SJCRH30 (cell line): ENCODE data around the gene INF2. TPM values are rescaled to one million over a fixed set of nuclear protein-coding genes. Genes with fewer than 3 reads are reported as not detected.
"Not testable (repeated sequence)": the region's sequence is repeated elsewhere in the genome, so short reads cannot be mapped to it uniquely, and the experiment has no call there.

Experiments
- DNase-seq, 2 experiments: peaks; one replicate each; pipeline ENCODE4 v3.0.0-alpha.2; 2015 to 2020
- H3K27ac ChIP-seq: fragments of 250-450 bp; sonication (Bioruptor Pico); 2 replicates; pipeline ENCODE4 v1.5.1; 2020; ENCODE audit warnings: mild to moderate bottlenecking, moderate library complexity
- H3K27me3 ChIP-seq: fragments of 250-450 bp; sonication (Bioruptor Pico); 2 replicates; pipeline ENCODE4 v1.5.1; 2020; ENCODE audit warnings: mild to moderate bottlenecking, moderate library complexity
- H3K36me3 ChIP-seq: fragments of 250-450 bp; sonication (Bioruptor Pico); 2 replicates; pipeline ENCODE4 v1.5.1; 2020; ENCODE audit warnings: mild to moderate bottlenecking, moderate library complexity
- H3K4me1 ChIP-seq: fragments of 250-450 bp; sonication (Bioruptor Pico); 2 replicates; pipeline ENCODE4 v1.5.1; 2020; ENCODE audit warnings: mild to moderate bottlenecking, moderate library complexity
- H3K4me3 ChIP-seq: fragments of 250-450 bp; sonication (Bioruptor Pico); 2 replicates; pipeline ENCODE4 v1.5.1; 2020; ENCODE audit warnings: mild to moderate bottlenecking, moderate library complexity
- H3K9me3 ChIP-seq: fragments of 250-450 bp; sonication (Bioruptor Pico); replicated peaks from 2 replicates; pipeline ENCODE4 v1.5.1; 2020; ENCODE audit warnings: mild to moderate bottlenecking, moderate library complexity
- total RNA-seq: library from RNA; depleted of rRNA; stranded (reverse); fragments of >200 nt; shearing (Covaris generic); gene quantifications from 2 replicates; pipeline ENCODE4 v1.2.3, GENCODE V29; 2014

INF2 gene
- total RNA-seq, 1 experiment from 2014 or later = 38.3 TPM

DNA sequence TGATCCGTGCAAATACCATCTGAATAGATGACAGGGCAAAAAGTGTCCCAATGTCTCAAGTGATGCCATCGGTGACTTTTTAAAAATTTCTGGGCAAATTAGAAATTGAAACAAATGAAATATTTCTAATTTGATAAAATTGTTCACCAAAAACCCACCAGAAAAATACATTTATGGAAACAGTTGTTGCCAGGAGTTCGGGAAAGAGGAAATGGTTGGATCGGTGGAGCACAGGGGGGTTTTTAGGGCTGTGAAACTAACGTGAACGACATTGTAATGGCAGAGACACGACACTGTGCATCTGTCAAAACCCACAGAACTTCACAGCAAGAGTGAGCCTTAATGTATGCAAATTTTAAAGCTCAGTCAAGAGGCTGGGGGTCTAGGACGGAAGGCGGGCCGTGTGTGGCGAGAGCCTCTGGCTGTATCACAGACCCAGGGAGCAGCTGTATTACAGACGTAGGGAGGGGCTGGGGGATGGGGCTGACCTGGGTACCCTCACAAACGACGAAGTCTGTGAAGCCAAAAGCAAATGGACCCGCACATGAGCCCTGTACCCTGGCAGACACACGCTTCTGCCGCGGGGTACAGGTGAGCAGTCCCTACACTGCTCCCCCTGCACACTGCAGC is 27.8 kb upstream of the INF2 start:
- DNase-seq, H3K36me3 ChIP-seq, H3K27me3 ChIP-seq, H3K4me3 ChIP-seq, H3K9me3 ChIP-seq, H3K27ac ChIP-seq: not testable (repeated sequence)
- peaks cover 30% of the 10 kb centered on the region for H3K4me1 ChIP-seq

DNA sequence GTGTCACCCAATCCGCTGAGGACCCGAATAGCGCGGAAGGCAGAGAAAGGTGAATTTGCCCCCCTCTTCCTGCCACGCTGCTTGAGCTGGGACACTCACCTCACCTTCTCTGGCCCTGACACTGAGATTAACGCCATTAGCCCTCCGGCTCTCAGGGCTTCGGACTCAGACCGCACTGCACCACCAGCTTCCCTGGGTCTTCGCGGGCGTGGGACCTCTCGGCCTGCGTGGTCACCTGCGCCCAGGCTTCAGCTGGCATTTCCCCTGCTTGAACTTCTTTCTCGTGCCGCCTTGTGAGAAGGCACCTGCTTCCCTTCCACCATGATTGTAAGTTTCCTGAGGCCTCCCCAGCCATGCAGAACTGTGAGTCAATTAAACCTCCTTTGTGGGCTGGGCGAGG is 26.9 kb upstream of the INF2 start:
- not testable (repeated sequence) for DNase-seq, H3K4me3 ChIP-seq, H3K9me3 ChIP-seq, H3K27me3 ChIP-seq, H3K27ac ChIP-seq, H3K36me3 ChIP-seq
- H3K4me1 ChIP-seq = peaks cover 30% of the 10 kb centered on the region

DNA sequence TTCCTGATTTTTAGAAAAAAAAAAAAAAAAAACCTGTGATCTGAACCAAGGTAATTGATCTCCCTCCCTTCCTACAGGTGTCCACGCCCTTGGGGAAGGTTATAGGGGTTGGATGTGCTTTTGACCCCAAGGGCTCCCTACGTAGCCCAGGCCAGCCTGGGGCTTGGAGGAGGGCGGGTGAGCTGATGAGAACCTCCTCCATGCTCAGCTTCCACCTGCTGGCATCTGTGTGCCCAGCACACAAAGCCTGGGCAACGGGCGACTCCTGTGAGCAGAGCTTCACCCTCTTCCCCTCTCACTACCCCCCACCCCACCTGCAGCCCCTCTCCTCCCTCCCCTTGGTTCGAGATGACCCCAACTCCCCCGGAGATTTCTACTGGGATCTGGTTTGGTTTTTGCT is 25.3 kb upstream of the INF2 start:
- Histone ChIP-seq H3K27me3 (no peaks in the 10 kb centered on the region), H3K27ac (no peak overlapping the region), H3K36me3 (no peaks in the 10 kb centered on the region), H3K4me3 (no peak overlapping the region), H3K9me3 (peaks cover 8% of the 10 kb centered on the region; the same call in 1 of the 2 replicates), H3K4me1 (peaks cover 30% of the 10 kb centered on the region)
- DNase-seq = no peak

DNA sequence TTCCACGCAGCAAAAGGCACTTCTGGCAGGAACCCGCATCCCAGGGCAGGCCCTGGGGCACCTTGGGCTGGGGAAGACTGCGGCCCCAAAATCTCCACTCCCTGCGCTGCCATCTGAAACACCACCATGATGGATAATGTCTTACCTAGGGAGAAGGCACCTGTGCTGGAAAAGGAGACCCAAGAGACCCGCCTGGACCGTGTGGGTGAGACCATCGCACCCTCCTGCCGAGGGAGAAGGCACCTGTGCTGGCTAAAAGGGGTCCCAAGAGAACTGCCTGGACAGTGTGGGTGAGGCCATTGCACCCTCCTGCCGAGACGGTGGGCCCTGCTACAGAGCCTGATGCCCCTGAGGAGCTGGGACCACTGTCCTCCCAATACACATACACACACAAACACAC is 24.8 kb upstream of the INF2 start:
- Histone ChIP-seq H3K4me3 (no peak overlapping the region), H3K27ac (no peak overlapping the region), H3K27me3 (no peaks in the 10 kb centered on the region), H3K4me1 (peaks cover 27% of the 10 kb centered on the region), H3K9me3 (peaks cover 8% of the 10 kb centered on the region; the same call in 1 of the 2 replicates), H3K36me3 (no peaks in the 10 kb centered on the region)
- DNase-seq = no peak

DNA sequence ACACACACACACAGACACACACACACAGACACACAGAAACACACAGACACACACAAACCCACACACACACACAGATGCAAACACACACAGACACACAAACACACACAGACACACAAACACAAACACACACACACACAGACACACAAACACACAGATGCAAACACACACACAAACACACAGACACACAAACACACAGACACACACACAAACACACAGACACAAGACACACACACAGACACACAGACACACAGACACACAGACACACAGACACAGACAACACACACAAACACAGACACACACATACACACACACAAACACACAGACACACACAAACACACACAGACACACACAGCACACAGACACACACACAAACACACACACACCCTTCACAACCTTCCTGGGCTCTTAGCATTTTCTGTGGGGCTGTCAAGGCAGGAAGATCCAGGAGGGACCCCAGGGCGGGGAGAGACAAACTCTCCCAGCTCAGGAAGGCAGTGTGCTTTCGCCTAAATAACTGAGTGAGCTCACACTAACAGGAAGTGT is 24.2 kb upstream of the INF2 start:
- H3K9me3 ChIP-seq = peaks cover 8% of the 10 kb centered on the region; the same call in 1 of the 2 replicates
- no peaks in the 10 kb centered on the region for H3K36me3 ChIP-seq
- H3K27ac ChIP-seq = peak overlapping the region; percentile 59
- no peak overlapping the region; the same call in 1 of the 2 replicates for H3K4me3 ChIP-seq
- no peaks in the 10 kb centered on the region for H3K27me3 ChIP-seq
- DNase-seq = no peak
- peaks cover 21% of the 10 kb centered on the region for H3K4me1 ChIP-seq

DNA sequence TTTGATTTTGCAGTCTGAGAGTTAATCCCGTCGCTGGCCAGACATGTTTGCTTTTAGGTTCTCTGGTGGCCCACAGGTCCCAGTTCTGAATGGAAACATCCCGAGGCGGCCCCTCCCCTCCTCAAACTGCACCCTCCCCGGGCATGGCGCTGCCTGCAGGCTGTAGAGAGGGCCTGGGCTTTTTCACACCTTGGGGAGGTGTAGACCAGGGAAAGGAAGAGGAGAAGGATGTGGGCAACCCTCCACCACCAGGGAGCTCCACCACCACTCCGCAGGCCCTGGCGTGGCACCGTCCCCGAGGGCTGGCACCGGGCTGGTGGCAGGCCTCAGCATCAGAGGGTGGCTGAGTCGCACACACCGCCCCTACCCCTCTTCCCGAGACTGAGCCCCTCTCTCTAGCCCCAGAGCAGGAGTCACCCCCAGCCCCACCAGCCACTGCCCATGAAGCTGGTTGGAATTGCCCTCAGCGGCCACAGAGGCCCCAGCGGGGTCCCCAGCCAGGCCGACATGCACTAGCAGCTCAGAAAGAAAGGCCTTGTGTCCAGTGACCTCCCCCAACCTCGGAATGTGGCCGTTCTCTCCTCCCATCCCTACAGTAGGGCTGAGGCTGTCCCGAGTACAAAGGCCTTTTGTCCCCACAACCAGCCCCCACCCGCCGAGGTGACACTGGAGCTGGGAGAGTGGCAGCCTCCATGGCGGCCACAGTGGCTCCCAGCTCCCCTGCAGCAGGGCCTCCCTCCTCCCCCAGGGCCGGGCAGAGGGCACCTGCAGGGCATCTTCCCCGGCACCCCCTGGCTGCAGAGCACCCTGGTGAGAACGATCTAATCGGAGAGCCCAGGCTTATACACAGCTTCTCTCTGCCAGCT is 23.5 kb upstream of the INF2 start:
- H3K4me1 ChIP-seq = peaks cover 17% of the 10 kb centered on the region
- H3K27ac ChIP-seq = peak overlapping the region; percentile 59
- H3K36me3 ChIP-seq = no peaks in the 10 kb centered on the region
- no peaks in the 10 kb centered on the region for H3K27me3 ChIP-seq
- peak overlapping the region; percentile 17 for H3K4me3 ChIP-seq
- DNase-seq = peak; percentile 78 to 80
- peaks cover 7% of the 10 kb centered on the region; the same call in 1 of the 2 replicates for H3K9me3 ChIP-seq

DNA sequence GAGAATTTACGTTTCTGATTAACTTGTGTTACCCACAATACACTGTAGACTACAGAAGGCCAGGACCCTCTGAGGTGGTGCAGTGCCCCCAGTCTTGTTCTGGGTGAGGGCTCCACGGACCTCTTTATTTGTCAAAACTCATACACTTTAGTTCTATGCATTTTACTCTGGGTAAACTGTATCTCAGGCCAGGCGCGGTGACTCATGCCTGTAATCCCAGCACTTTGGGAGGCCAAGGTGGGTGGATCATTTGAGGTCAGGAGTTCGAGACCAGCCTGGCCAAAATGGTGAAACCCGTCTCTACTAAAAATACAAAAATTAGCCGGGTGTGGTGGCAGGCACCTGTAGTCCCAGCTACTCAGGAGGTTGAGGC is 22.9 kb upstream of the INF2 start:
- peaks cover 17% of the 10 kb centered on the region for H3K4me1 ChIP-seq
- not testable (repeated sequence) for H3K9me3 ChIP-seq, H3K36me3 ChIP-seq, DNase-seq, H3K27me3 ChIP-seq, H3K4me3 ChIP-seq
- peak overlapping the region; percentile 59 for H3K27ac ChIP-seq

DNA sequence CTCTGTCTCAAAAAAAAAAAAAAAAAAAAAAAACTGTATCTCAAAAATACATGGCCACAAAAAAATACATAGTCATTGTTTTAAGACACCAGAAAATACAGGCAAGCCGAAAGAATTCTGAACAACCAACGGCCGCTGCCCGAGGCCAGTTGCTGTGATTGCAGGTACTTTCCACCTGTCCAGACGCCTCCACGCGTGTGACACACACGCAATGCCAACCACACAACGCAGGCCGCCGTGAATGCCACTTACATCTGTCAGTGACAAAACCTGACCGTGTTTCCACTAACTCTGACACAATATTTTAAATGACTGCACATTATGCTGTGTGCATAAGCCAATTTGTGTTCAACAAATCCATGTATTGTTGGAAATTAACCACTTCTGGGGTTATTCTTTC is 22.4 kb upstream of the INF2 start:
- peaks cover 17% of the 10 kb centered on the region for H3K4me1 ChIP-seq
- DNase-seq = no peak
- no peaks in the 10 kb centered on the region for H3K9me3 ChIP-seq
- H3K36me3 ChIP-seq = no peaks in the 10 kb centered on the region
- no peaks in the 10 kb centered on the region for H3K27me3 ChIP-seq
- no peak overlapping the region for H3K27ac ChIP-seq
- no peak overlapping the region for H3K4me3 ChIP-seq

DNA sequence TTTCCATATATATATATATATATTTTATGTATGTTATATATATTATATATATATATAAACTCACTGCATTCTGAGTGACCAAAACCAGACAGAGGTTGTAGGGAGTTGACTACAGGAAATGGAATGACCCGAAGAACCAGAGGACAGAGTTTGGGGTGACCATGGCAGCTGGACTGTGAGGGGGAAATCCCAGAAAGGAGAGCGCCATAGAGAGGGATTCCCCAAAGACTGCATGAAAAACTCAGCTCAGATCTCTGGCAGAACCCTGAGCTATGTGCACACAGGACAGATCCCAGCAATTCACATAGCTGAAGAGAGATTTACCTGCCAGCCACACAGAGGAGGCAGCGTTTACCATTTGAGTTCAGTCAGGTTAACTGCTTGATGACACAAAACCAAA is 19.7 kb upstream of the INF2 start:
- H3K27ac ChIP-seq = no peak overlapping the region
- no peaks in the 10 kb centered on the region for H3K27me3 ChIP-seq
- no peak for DNase-seq
- no peaks in the 10 kb centered on the region for H3K36me3 ChIP-seq
- peaks cover 17% of the 10 kb centered on the region for H3K4me1 ChIP-seq
- no peaks in the 10 kb centered on the region for H3K9me3 ChIP-seq
- no peak overlapping the region for H3K4me3 ChIP-seq

DNA sequence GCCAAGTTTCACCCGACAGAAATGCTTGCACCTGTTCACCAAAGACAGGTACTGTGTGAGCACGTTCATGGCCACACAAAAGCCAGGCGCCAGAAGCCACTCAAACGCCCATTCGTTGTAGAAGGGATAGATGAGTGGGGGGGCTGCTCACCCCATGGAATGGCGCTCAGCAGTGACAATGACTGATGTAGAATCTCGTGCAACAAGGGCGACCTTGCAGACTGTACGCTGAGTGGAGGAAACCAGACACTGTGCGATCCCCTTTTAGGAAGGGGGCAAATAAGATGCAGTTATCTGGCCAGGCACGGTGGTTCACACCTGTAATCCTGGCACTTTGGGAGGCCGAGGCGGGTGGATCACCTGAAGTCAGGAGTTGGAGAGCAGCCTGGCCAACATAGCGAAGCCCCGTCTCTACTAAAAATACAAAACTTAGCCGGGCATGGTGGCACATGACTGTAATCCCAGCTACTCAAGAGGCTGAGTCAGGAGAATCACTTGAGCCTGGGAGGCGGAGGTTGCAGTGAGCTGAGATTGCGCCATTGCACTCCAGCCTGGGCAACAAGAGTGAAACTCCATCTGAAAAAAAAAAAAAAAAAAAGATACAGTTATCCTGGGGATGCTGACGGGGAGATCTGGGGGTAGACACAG is 18.0 kb upstream of the INF2 start:
- H3K36me3 ChIP-seq, H3K4me1 ChIP-seq, H3K27ac ChIP-seq, H3K4me3 ChIP-seq, DNase-seq, H3K27me3 ChIP-seq, H3K9me3 ChIP-seq: not testable (repeated sequence)

DNA sequence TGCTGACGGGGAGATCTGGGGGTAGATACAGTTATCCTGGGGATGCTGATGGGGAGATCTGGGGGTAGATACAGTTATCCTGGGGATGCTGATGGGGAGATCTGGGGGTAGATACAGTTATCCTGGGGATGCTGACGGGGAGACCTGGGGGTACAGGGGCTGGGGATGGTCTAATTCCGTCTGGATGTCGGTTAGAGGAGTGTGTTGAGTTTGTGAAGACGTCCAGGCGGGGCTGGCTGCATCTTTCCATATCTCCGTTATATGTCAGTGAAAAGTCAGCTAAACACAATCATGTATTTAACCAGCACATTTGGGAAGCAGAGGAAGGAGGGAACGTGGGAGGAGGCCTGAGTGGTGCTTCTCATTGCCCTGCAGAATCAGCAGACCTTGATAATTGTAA is 17.3 kb upstream of the INF2 start:
- H3K4me3 ChIP-seq, H3K36me3 ChIP-seq, H3K27ac ChIP-seq, DNase-seq, H3K9me3 ChIP-seq, H3K4me1 ChIP-seq, H3K27me3 ChIP-seq: not testable (repeated sequence)

DNA sequence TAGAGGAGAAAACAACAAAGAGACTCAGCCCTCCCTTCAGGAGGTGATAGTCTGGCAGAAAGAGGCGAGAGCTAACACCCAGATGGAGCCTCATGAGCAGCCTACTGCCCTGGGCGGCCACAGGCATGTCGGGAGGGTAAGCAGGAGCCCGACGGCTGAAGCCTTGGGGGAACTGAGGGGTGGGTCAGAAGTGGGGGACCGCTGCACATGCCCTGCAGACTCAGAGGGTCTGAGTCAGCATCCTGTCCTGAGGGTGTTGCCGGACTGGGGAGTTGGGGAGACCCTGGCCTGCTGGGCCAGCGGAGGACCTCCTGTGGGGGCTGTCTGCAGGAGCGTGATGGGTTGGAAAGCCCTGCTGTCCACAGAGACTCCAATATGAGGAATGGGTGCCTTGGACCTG is 15.9 kb upstream of the INF2 start:
- no peaks in the 10 kb centered on the region for H3K36me3 ChIP-seq
- H3K9me3 ChIP-seq = no peaks in the 10 kb centered on the region
- no peak overlapping the region for H3K27ac ChIP-seq
- no peak overlapping the region for H3K4me3 ChIP-seq
- no peak for DNase-seq
- peaks cover 12% of the 10 kb centered on the region for H3K4me1 ChIP-seq
- H3K27me3 ChIP-seq = no peaks in the 10 kb centered on the region

DNA sequence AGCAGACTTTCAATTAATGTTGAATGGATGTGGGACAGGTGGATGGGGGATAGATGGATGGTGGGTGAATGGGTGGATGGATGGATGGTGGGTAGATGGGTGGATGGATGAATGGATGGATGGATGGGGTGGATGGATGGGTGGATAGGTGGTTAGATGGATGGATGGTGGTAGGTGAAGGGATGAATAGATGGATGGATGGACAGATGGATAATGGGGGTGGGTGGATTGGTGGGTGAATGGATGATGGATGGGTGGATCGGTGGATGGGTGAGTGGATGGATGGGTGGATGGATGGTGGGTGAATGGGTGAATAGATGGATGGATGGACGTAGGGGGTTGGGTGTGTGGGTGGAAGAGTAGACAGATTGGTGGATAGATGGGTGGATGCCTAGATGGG is 14.0 kb upstream of the INF2 start:
- Histone ChIP-seq H3K36me3 (no peaks in the 10 kb centered on the region), H3K4me3 (no peak overlapping the region), H3K9me3 (no peaks in the 10 kb centered on the region), H3K4me1 (peaks cover 32% of the 10 kb centered on the region), H3K27me3 (no peaks in the 10 kb centered on the region), H3K27ac (no peak overlapping the region)
- no peak for DNase-seq

DNA sequence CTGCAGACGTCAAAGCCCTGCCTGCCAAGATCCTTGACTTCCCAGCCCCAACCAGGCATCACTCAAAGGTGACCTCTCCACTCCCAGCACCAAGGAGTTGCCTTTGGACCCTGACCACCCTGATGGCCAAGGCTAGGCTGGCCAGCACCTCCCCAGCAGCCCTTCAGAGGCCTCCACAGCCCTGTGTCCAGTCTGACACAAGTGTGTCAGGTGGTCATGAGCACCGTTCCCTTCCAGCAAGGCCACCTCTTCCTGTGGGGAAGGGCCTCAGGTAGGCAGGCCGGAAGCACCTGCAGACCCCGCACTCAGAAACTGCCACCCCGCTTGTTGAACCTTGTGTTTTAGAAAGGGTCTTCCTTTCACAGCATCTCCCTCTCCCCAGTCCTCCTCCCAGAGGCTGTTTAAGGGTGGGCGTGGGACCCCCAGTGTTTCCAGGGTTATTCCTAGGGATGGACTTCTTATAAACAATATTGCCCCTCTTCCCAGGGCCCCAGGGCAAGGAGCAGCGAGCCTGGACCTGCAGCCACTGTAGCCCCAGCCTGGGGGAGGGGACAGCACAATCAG is 13.2 kb upstream of the INF2 start:
- Histone ChIP-seq H3K4me1 (peaks cover 40% of the 10 kb centered on the region), H3K4me3 (no peak overlapping the region; the same call in 1 of the 2 replicates), H3K27ac (no peak overlapping the region; the same call in 1 of the 2 replicates), H3K36me3 (no peaks in the 10 kb centered on the region), H3K9me3 (no peaks in the 10 kb centered on the region), H3K27me3 (no peaks in the 10 kb centered on the region)
- DNase-seq = no peak
